ENCODE data around the gene A3GALT2.

DNA sequence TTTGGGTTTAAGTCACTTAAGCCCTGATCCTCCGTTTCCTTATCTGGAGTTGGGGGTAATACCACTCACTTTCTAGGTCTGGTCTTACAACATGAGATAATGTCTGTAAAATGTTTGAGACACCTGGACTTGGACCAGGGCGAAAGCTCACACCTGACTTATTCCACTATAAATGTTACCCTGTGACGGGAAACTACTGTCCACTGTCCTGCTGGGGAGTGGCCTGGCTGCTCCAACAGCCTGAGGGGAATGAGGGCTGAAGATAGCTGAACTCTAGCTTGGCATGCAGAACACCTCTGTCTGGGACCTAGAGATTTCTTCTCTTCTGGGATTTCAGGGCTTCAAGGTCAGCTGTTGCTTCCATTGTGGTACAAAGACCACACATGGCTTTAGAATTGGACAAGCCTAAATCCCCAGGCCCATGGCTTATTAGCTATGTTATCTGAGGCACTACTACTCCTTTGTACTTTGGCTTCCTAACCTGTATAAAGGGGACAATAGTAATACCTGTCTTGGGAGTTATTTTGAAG lies 9.5 kb upstream of the A3GALT2 start:
- TF ChIP-seq, protein P1, sequence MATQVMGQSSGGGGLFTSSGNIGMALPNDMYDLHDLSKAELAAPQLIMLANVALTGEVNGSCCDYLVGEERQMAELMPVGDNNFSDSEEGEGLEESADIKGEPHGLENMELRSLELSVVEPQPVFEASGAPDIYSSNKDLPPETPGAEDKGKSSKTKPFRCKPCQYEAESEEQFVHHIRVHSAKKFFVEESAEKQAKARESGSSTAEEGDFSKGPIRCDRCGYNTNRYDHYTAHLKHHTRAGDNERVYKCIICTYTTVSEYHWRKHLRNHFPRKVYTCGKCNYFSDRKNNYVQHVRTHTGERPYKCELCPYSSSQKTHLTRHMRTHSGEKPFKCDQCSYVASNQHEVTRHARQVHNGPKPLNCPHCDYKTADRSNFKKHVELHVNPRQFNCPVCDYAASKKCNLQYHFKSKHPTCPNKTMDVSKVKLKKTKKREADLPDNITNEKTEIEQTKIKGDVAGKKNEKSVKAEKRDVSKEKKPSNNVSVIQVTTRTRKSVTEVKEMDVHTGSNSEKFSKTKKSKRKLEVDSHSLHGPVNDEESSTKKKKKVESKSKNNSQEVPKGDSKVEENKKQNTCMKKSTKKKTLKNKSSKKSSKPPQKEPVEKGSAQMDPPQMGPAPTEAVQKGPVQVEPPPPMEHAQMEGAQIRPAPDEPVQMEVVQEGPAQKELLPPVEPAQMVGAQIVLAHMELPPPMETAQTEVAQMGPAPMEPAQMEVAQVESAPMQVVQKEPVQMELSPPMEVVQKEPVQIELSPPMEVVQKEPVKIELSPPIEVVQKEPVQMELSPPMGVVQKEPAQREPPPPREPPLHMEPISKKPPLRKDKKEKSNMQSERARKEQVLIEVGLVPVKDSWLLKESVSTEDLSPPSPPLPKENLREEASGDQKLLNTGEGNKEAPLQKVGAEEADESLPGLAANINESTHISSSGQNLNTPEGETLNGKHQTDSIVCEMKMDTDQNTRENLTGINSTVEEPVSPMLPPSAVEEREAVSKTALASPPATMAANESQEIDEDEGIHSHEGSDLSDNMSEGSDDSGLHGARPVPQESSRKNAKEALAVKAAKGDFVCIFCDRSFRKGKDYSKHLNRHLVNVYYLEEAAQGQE (IDR thresholded peaks at IDR 0.05; ENCODE audit: insufficient read depth in 1 of 2, low read depth in 2 of 2, low read length in 2 of 2), result no peak
- no peak for TF ChIP-seq FOXP2 (optimal IDR thresholded peaks at IDR 0.05; ENCODE audit: borderline replicate concordance, extremely low read depth, extremely low read length, insufficient read depth)
